Dendritic cell treated with granulocyte-macrophage colony-stimulating factor and Interleukin-4, amounts not matched to agents 40 ng/mL and 50 ng/mL, for 4 days (primary cell): Measurements from ENCODE around the gene ADA.
A peak's percentile ranks its signal among the peaks of the same experiment; 100 is the strongest.
"Not testable (repeated sequence)": the region's sequence is repeated elsewhere in the genome, so short reads cannot be mapped to it uniquely, and the experiment has no call there.

Experiments used
- H3K27ac Mint-ChIP-seq: one replicate; pipeline ENCODE4 v1.8.0; 2022; ENCODE audit warnings: mild to moderate bottlenecking, mixed read lengths
- H3K27me3 Mint-ChIP-seq: one replicate; pipeline ENCODE4 v1.8.0; 2022; ENCODE audit warnings: mild to moderate bottlenecking, mixed read lengths
- H3K36me3 Mint-ChIP-seq: one replicate; pipeline ENCODE4 v1.8.0; 2022; ENCODE audit warnings: low read depth, mixed read lengths
- H3K4me1 Mint-ChIP-seq: one replicate; pipeline ENCODE4 v1.8.0; 2022; ENCODE audit warnings: low read depth, mixed read lengths
- H3K4me3 Mint-ChIP-seq: one replicate; pipeline ENCODE4 v1.8.0; 2022; ENCODE audit warnings: mild to moderate bottlenecking, moderate library complexity, mixed read lengths
- H3K9me3 Mint-ChIP-seq: one replicate; pipeline ENCODE4 v1.8.0; 2022; ENCODE audit warnings: mixed read lengths
- intact Hi-C: fragments of 100-400 bp; cut with micrococcal nuclease; formaldehyde crosslinking; loops from one replicate; pipeline ENCODE4 v1.15.0; 2022

ADA gene

DNA sequence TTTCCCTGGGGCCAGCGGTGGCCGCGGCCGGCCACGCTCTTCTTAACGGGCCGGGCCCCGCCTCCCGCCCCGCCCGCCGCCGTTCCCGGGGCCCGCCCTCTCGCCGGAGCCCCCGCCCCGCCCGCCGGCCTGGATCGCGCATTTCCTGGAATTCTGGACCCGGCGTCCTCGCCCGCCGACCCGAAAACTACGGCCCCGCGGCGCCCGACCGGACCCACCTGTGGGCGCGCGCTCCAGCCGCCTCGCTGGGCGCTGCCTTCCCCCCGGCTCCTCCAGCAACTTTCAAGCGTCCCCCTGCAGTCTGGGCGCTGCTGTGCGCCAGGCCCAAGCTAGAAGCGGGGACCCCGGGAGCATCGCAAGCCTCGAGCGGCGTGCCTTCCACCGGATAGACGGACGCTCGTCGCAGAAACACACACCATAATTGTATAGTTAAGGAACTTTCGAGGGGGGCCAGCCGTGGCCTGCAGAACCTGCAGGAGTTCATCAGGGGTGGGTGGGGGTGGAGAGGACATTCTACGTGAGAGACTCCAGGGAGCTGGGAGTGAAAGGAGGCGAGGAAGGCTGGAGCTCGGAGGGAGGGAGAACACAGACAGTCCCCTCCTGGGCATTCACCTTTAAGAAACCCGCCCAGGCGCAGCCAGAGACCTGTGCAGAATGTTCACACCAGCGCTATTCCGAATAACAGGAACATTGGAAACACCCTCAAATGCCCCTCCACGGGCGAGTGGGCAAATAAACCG is at the start of gene ADA:
ADA (minus strand) TSS at position 16 of the 740 bp plus-strand sequence. CDS start 92 bp downstream, outside the sequence.
- intact Hi-C loops: no loop called here
- H3K4me1 Mint-ChIP-seq: peaks cover 77% of the 10 kb centered on the region
- peaks cover 17% of the 10 kb centered on the region for H3K27me3 Mint-ChIP-seq
- H3K4me3 Mint-ChIP-seq: peak within 1 kb of the TSS; percentile 83
- H3K27ac Mint-ChIP-seq: peak within 1 kb of the TSS; percentile 72
- no peaks in the 10 kb centered on the region for H3K9me3 Mint-ChIP-seq
- H3K36me3 Mint-ChIP-seq: peaks cover 7% of the 10 kb centered on the region

DNA sequence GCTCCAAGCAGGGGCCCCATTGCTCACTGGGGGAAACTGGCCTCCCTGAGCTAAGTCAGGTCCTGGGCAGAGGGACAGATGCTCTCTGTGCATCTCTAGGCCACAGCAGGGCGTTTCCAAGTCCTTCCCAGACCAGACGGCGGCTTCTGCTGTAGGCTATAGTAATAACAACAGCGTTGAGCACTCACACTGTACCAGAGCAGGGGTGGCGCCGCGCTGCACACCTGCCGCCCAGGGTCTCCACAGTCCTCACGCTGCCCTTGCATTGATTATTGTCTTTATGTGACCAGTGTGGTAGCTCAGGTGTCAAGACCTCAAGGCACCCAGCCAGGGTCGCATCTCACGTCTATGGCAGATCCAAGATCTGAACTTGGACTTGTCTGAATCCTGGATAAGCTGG is 48.8 kb upstream of the ADA start:
- Mint-ChIP-seq H3K27me3 (peaks cover 12% of the 10 kb centered on the region), H3K4me1 (peaks cover 25% of the 10 kb centered on the region), H3K4me3 (no peak overlapping the region), H3K9me3 (no peaks in the 10 kb centered on the region), H3K27ac (no peak overlapping the region), H3K36me3 (no peaks in the 10 kb centered on the region)
- intact Hi-C loops: no loop called here

DNA sequence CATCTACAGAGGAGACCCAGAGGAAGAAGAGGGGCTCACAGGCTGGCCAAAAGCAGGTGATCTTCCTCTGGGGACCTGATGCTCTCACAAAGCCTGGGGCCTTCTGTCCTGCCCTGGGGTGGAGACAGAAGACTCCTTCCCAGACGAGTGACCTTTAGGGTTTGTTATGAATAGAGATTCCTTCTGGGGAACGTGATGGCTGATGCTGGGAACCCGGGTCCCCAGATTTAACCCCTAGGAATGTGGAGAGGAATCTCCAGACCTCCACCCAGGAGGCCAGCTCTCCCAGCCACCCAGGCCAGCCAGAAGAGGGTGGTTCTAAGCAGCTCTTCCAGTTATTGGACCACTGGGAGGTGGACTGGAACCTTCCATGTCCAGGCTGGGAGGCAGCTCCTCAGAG is 46.9 kb upstream of the ADA start:
- Mint-ChIP-seq H3K27ac (no peak overlapping the region), H3K9me3 (no peaks in the 10 kb centered on the region), H3K4me3 (no peak overlapping the region), H3K36me3 (no peaks in the 10 kb centered on the region), H3K27me3 (peaks cover 6% of the 10 kb centered on the region), H3K4me1 (peaks cover 24% of the 10 kb centered on the region)
- intact Hi-C loops: no loop called here

DNA sequence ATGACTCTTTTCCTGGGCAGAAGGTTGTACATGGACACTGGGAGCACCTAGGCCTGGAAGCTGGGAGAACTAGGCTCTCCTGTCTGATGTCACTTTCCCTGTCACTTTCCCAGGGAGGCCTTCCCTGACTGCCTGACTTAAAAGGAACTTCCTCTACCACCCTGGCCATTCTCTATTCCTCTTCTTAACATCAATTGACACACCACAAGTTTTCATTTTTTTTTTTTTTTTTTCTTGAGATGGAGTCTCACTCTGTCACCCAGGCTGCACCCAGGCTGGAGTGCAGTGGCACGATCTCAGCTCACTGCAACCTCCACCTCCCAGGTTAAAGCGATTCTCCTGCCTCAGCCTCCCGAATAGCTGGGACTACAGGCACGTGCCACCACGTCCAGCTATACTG is 45.5 kb upstream of the ADA start:
- H3K27me3 Mint-ChIP-seq, H3K4me3 Mint-ChIP-seq, H3K36me3 Mint-ChIP-seq, H3K9me3 Mint-ChIP-seq, intact Hi-C loops, H3K27ac Mint-ChIP-seq: not testable (repeated sequence)
- peaks cover 14% of the 10 kb centered on the region for H3K4me1 Mint-ChIP-seq

DNA sequence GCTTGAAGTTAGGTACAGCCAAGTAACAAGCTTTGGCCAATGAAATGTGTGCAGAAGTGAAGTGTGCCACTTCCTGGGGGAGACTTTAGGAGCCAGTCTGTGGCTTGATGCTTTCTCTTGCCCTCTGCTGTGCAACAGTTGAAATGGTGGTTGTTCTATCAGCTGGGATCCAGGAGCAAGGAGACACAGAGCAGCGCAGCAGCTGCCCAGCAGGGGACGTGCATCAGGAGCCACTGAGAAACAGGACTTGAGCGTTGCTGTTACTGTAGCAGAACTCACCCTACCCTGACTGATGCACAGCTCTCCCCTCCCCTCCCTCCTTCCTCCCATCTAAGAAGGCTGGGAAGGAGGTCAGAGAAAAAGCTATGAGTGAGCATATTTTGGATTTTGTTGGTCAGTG is 44.8 kb upstream of the ADA start:
- Mint-ChIP-seq H3K27ac (no peak overlapping the region), H3K9me3 (no peaks in the 10 kb centered on the region), H3K27me3 (peaks cover 3% of the 10 kb centered on the region), H3K4me1 (peaks cover 14% of the 10 kb centered on the region), H3K36me3 (no peaks in the 10 kb centered on the region), H3K4me3 (no peak overlapping the region)
- intact Hi-C loops: no loop called here

DNA sequence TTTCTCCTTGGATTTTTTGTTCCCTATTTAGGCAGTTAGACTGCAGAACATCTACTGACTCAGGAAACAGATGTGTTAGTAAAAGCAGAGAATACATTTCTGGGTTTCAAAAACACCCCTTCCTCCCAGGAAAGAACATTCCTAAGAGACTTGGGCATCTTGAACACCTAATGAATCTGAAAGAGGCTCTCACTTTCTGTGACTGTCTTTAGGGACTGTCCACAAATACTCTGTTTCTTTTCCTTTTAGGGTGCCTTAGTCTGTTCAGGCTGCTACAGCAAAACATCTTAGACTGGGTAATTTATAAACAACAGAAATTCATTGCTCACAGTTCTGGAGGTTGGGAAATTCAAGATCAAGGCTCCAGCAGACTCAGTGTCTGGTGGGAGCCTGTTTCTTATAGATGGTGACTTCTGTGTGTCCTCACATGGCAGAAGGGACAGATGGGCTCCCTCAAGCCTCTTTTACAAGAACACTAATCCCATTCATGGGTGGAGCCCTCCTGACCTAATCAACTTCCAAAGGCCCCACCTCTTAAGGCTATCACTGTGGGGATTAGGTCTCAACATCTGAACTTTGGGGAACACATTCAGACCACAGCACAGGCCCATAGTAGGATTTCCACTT is 44.3 kb upstream of the ADA start:
- intact Hi-C loops: no loop called here
- peaks cover 14% of the 10 kb centered on the region for H3K4me1 Mint-ChIP-seq
- H3K27ac Mint-ChIP-seq: no peak overlapping the region
- no peak overlapping the region for H3K4me3 Mint-ChIP-seq
- no peaks in the 10 kb centered on the region for H3K9me3 Mint-ChIP-seq
- no peaks in the 10 kb centered on the region for H3K27me3 Mint-ChIP-seq
- H3K36me3 Mint-ChIP-seq: no peaks in the 10 kb centered on the region

DNA sequence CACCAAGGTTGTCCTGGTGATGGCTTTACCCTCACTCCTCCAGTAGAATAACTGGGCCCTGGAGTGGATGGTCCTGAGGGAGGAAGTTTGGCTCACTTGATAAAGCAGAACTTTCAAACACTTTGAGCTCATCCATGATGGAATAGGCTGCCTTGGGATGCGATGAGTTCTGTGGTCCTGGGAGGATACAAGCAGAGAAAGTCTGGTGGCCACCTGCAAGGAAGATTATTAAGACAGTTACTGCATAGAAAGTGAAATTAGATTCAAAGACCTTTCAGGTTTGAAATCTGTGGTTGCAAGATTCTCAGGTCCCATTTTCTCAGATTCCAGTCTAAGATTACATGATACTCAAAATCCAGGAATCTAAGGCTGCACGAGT is 43.8 kb upstream of the ADA start:
- no peak overlapping the region for H3K4me3 Mint-ChIP-seq
- no peak overlapping the region for H3K27ac Mint-ChIP-seq
- intact Hi-C loops: no loop called here
- peaks cover 14% of the 10 kb centered on the region for H3K4me1 Mint-ChIP-seq
- no peaks in the 10 kb centered on the region for H3K9me3 Mint-ChIP-seq
- no peaks in the 10 kb centered on the region for H3K27me3 Mint-ChIP-seq
- no peaks in the 10 kb centered on the region for H3K36me3 Mint-ChIP-seq

DNA sequence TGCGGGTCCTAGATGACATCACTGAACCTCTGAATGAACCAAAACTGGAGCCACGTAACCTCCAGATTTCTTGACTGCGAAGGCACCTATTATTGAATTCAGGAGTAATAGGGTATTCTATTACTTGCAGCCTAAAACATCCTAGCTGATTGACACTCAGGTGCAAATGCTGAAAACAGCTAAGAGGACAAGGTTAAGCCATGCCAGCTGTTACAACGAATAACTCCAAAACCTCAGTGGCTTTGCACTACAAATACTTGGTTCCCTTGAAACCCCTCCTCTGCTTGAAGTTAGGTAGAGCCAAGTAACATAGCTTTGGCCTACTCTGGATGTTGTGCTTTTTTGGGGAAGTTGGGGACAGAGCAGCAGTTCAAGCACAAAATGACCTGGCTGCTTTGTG is 42.7 kb upstream of the ADA start:
- Mint-ChIP-seq H3K36me3 (no peaks in the 10 kb centered on the region), H3K4me1 (peaks cover 14% of the 10 kb centered on the region), H3K27ac (no peak overlapping the region), H3K4me3 (no peak overlapping the region), H3K9me3 (no peaks in the 10 kb centered on the region), H3K27me3 (no peaks in the 10 kb centered on the region)
- intact Hi-C loops: no loop called here

DNA sequence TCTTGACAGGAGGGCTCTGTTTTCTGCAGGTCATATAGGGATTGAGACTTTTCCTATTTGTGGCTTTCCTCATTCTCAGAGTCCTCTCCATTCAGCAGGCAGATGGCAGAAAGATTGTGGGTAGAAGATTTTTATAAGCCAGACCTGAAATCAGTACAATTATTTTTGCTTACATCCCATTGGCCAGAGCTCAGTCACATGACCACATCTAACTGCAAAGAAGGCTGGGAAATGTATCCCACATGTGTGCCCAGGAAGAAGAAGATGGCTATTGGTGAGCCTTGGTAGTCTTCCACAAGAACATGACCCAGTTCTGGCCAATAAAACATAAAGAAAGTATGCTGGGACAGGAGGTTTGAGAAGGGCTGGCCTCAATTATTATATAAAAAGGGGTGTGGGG is 42.1 kb upstream of the ADA start:
- no peaks in the 10 kb centered on the region for H3K36me3 Mint-ChIP-seq
- no peak overlapping the region for H3K27ac Mint-ChIP-seq
- peaks cover 14% of the 10 kb centered on the region for H3K4me1 Mint-ChIP-seq
- intact Hi-C loops: no loop called here
- no peaks in the 10 kb centered on the region for H3K9me3 Mint-ChIP-seq
- no peaks in the 10 kb centered on the region for H3K27me3 Mint-ChIP-seq
- no peak overlapping the region for H3K4me3 Mint-ChIP-seq

DNA sequence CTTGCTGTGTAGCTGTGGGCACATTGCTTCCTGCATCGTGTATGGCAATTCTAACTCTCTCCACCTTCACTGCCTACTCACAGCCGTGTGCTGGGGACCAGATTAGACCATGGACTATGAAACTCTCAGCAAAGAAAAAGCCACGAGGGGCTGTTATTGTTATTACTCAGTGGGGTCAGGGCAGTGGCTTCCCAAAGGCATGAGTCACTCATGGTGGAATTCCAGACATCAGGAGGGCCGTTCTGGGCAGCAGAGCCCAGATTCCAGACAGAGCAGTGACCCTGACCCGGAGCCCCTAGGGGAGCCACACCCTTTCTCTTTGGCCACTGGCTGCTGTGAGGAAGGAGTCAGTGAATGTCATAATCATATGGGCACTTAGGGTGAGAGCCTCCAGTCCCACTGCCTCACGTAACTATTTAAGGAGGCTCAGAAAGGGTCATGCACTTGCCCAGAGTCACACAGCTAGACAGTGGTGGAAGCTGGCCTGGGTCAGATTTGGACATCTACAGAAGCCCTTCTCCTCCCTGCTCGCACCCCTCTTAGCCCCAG is 41.5 kb upstream of the ADA start:
- Mint-ChIP-seq H3K4me3 (no peak overlapping the region), H3K36me3 (no peaks in the 10 kb centered on the region), H3K4me1 (peaks cover 14% of the 10 kb centered on the region), H3K27me3 (no peaks in the 10 kb centered on the region), H3K9me3 (no peaks in the 10 kb centered on the region), H3K27ac (no peak overlapping the region)
- intact Hi-C loops: no loop called here

DNA sequence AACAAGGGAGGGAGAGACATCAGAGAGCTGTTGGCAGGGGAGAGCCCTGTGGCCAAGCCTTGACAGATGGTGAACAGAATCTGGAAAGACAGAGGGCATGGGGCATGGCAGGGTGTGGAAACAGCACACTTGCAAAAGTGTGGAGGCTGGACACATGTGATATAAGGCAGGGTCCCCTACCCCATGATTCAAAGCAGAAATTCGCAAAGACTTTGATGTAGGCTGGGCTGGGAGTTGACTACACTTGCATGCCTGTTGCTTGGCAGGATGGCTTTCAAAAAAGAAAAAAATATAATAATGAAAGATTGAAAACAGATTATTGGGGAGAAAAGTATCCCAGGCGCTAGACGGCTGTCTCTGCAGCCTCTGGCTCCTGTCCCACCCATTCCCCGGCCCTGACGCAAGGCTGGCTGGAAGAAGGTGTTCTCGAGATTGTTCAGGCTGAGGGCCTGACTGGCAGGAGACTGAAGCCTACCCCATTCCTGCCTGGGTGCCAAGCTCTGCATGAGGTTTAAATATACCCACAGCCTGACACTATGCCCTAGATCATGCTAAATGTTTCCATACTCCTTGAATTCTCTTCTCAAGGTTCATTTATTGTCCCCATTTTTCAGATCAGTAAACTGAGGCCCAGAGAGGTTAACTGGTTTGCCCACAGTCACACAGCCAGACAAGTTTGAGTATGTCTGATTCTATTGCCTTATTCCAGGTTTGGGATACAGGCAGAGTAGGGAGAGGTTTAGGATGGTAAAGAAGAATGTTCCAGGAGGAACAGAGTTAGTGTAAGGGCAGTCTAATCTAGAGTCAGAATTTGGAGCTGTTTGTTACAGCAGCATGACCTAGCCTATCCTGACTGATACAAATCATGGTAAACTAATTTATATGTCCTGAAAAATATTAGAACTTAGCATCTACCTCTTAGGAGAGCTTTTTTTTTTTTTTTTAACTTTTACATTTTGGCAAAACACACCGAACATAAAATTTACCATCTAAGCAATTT is 40.2 kb upstream of the ADA start:
- Mint-ChIP-seq H3K36me3 (no peaks in the 10 kb centered on the region), H3K27me3 (no peaks in the 10 kb centered on the region), H3K4me1 (peaks cover 5% of the 10 kb centered on the region), H3K9me3 (no peaks in the 10 kb centered on the region), H3K27ac (no peak overlapping the region), H3K4me3 (no peak overlapping the region)
- intact Hi-C loops: no loop called here

DNA sequence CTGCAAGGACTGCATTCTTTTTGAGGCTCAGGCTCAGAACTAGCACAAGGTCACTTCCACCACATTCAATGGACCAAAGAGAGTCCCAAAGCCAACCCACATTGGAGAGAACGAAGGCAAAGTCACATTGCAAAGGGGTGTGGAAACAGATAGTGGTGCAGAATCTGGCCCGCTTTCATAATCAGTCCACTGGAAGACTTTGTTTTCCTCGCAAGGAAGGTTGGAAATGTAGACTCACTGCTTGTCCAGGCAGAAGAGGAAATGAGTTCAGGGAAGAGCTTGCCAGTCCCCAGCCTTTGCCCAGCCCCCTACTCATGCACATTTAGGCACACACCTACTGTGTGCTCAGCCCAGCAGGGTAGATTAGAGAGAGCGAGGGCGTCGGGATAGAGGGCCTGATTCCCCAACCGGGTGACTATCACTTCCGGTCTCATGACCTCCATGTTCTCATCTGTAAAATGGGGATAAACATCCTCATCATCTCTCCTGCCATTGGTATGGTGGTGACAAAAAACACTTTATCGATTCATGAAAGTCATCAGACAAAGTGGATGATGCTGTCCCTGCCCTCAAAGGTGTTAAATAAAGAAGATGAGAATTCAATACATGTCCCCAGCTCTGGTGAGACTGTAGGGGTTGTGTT is 39.4 kb upstream of the ADA start:
- H3K27me3 Mint-ChIP-seq: no peaks in the 10 kb centered on the region
- no peaks in the 10 kb centered on the region for H3K4me1 Mint-ChIP-seq
- intact Hi-C loops: no loop called here
- H3K4me3 Mint-ChIP-seq: no peak overlapping the region
- no peaks in the 10 kb centered on the region for H3K9me3 Mint-ChIP-seq
- no peaks in the 10 kb centered on the region for H3K36me3 Mint-ChIP-seq
- no peak overlapping the region for H3K27ac Mint-ChIP-seq

DNA sequence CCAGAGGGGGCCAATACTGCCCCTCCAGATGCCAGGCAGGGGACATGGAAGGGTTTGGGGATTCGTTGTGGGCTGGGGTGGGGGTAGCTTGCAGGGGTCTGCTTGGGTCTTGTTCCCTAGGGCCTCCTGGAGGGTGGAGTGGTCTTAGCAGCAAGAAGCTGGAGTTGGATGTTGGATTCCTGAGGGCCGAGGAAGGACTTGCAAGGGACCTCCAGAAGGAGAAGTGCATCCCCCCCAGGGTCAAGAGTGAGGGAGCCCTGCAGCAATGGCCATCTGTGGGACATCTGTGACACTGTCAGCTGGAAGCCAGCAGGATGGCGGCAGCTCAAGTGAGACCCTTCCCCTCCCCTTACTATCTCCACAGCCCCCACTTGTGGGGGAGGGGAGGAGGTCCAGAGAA is 38.3 kb upstream of the ADA start:
- no peak overlapping the region for H3K4me3 Mint-ChIP-seq
- H3K27ac Mint-ChIP-seq: no peak overlapping the region

More for the DNA sequence above, 38.3 kb upstream of the ADA start:
- intact Hi-C loops: no loop called here
- Mint-ChIP-seq H3K27me3 (no peaks in the 10 kb centered on the region), H3K4me1 (peaks cover 7% of the 10 kb centered on the region), H3K9me3 (no peaks in the 10 kb centered on the region), H3K36me3 (no peaks in the 10 kb centered on the region)
